HG02938 (cell line): ENCODE measurements around the gene RNF168.
"Not testable (repeated sequence)": the region's sequence is repeated elsewhere in the genome, so short reads cannot be mapped to it uniquely, and the experiment has no call there.

Experiments
- ATAC-seq: cut with Tn5 transposase; IDR thresholded peaks from one replicate; pipeline ENCODE4 v1.9.1; 2021; ENCODE audit warnings: mild to moderate bottlenecking, moderate library complexity; ENCODE audit not compliant: unreplicated experiment

The RNF168 gene

GRCh38 chr3:196517162-196517800 lies 13.7 kb upstream of the RNF168 start:
- ATAC-seq = no peak

DNA sequence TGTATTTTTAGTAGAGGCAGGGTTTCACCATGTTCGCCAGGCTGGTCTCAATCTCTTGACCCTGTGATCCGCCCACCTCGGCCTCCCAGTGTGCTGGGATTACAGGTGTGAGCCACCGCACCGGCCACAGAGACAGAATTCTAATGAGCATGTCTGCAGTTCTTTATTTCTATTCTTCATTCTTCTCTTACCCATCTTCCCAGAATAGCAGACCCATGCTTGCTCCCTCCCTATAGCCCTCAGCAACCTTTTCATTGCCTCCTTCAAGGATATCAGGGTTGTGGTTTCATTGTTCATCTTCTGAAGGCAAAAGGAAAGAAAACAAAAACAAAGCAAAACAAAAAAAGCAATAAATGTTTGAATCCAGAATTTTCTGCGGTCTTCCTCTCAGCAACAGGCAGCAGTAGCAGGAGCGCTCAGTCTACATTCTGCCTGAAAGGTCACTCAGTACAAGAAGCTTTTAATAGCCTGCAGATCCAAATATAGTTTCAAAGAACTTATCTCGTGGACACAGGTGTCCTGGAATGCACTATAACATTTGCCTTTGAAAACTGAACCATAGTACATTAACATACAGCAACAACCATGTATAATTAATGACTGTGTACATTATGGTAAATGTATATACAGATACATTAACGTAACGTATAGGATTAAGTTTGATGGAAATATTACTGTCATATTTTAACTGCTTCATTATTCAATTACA lies 11.5 kb upstream of the RNF168 start, which contains the start of gene SMCO1:
Gene SMCO1, minus strand, starts transcription at position 434 of the 709 bp plus-strand sequence. Its CDS starts 137 bp downstream, at position 297.
- no peak for ATAC-seq

GRCh38 chr3:196514350-196514716 lies 10.8 kb upstream of the RNF168 start:
- ATAC-seq = no peak

DNA sequence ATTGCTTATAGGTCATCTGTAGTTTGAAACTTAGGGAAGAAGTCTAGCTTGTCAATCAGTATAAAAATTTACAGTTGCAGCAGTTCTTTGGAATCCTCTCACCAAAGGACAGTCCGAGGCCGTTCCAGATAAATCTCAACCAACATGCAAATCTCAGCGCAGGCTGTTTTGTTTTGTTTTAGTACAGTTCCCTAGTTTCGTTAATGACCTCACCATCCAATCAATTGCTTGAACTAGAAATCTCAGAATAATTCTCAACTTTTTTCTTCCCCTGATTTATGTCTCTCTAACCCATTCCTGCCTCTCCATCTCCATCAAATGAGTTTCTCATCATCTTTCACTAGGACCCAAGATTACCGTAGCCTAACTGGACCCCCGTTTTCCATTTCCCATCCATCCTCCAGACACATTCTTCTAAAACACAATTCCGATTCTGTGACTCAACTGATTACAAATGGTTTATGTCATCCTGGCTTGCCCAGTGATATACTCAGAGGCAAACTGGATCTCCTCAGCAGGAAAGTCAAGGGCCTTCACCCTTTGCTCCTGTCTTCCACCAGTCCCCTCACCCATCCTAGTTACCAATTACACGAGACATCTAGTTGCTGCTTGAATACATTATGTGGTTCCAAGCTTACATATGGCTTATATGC lies 10.3 kb upstream of the RNF168 start:
- ATAC-seq = no peak

DNA sequence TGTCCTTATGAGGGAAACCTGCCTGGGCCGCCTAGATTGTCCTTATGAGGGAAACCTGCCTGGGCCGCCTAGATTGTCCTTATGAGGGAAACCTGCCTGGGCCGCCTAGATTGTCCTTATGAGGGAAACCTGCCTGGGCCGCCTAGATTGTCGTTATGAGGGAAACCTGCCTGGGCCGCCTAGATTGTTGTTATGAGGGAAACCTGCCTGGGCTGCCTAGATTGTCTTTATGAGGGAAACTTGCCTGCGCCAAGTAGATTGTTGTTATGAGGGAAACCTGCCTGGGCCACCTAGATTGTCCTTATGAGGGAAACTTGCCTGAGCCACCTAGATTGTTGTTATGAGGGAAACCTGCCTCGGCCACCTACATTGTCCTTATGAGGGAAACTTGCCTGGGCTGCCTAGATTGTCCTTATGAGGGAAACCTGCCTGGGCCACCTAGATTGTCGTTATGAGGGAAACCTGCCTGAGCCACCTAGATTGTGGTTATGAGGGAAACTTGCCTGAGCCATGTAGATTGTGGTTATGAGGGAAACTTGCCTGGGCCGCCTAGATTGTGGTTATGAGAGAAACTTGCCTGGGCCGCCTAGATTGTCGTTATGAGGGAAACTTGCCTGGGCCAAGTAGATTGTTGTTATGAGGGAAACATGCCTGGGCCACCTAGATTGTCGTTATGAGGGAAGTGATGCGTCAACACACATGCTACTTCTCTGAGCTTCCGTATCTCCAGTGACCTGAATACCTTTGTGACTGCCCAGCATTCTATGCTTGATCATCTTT lies 8.3 kb upstream of the RNF168 start:
- ATAC-seq = not testable (repeated sequence)

GRCh38 chr3:196511108-196511507 lies 7.5 kb upstream of the RNF168 start:
- ATAC-seq = not testable (repeated sequence)

DNA sequence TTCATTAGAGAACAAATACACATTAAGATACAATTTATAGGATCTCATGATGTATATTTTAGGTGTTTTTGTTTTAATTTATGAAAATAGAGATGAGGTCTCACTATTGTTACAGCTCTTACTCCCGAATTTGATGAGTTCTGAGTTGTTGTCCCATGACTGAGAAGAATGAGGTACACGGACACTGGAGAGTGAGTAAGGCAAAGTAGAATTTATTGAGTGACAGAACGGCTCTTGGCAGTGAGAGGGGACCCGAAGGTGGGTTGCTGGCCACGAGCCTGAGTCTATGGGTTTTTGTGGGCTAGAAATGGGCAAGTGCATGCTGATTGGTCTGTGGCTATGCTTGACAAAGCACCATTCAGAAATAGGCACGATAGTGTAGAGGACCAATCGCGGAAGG lies 3.1 kb upstream of the RNF168 start:
- no peak for ATAC-seq

DNA sequence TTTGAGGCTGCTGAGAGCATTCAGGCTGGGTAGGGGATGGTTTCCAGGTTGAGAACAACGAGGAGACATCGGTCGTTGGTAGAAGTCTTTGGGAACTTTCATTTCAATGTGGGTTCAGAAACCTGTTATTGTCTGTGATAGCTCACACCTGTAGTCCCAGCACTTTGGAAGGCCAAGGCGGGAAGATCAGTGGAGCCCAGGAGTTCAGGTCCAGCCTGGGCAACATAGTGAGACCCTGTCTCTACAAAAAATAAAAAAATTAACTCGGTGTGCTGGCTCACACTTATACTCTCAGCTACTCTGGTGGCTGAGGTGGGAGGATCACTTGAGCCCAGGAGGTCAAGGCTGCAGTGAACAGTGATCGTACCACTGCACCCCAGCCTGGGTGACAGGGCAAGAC lies 988 bp upstream of the RNF168 start:
- ATAC-seq = no peak

DNA sequence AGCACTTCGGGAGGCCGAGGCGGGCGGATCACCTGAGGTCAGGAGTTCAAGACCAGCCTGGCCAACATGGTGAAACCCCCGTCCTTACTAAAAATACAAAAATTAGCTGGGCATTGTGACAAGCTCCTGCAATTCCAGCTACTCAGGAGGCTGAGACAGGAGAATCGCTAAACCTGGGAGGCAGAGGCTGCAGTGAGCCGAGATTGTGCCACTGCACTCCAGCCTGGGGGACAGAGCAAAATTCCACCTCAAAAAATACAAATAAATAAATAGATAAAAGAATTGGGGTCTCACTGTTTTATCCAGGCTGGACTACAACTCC lies 470 bp upstream of the RNF168 start:
- not testable (repeated sequence) for ATAC-seq

- peak; percentile 11 for ATAC-seq
These were observed 783 bp downstream of the RNF168 start for GRCh38 chr3:196502775-196503195.

- ATAC-seq = no peak
These were observed 2.1 kb downstream of the RNF168 start for GRCh38 chr3:196501316-196502044.

GRCh38 chr3:196499807-196500524 lies 3.6 kb downstream of the RNF168 start:
- ATAC-seq = no peak

DNA sequence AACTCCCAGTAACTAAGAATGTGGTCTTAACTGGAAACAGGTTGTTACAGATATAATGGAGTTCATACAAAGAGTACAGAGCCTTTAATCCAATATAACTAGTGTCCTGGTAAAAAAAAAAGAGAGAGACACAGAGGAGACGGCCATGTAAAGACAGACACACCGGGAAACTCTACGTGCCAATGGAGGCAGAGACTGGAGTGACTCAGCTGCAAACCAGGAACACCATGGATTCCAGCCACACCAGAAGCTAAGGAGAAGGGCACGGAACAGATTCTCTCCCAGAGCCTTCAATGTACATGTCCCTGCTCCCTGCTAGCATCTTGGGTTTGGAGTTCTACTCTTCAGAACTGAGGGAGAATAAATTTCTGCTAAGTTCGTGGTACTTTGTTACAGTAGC lies 4.5 kb downstream of the RNF168 start:
- no peak for ATAC-seq

DNA sequence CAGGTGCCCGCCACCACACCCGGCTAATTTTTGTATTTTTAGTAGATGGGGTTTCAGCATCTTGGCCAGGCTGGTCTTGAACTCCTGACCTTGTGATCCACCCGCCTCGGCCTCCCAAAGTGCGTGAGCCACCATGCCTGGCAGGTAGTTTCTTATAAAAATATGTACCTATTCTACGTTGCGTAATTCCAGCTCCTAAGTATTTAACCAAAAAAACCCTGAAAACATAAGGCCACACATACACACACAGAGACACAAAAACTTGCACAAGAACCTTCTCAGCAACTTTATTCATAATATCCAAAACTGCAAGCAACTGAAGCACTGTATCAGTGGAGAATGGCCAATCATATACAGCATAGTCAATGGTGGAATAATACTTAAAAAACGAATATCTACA lies 5.3 kb downstream of the RNF168 start:
- no peak for ATAC-seq

- no peak for ATAC-seq
These were observed 7.4 kb downstream of the RNF168 start for GRCh38 chr3:196496183-196496582.

GRCh38 chr3:196493292-196493691 lies 10.3 kb downstream of the RNF168 start:
- ATAC-seq = no peak

- ATAC-seq = no peak
These were observed 11.5 kb downstream of the RNF168 start for GRCh38 chr3:196492080-196492479.

- no peak for ATAC-seq
These were observed 13.8 kb downstream of the RNF168 start for GRCh38 chr3:196489747-196490146.

DNA sequence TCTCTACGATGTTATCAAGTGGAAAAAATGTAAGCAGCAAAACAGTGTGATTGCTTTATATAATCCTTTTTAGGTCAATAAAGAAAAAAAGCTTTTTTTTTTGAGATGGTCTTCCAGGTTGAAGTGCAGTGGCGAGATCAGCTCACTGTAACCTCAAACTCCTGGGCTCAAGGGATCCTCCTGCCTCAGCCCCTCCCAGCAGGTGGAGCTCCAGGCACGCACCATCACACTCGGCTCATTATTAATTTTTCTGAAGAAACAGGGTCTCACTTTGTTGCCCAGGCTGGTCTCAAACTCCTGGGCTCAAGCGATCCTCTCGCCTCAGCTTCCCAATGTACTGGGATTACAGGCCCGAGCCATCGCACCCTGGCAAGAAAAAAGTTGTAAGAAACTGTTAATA lies 17.3 kb downstream of the RNF168 start:
- no peak for ATAC-seq

DNA sequence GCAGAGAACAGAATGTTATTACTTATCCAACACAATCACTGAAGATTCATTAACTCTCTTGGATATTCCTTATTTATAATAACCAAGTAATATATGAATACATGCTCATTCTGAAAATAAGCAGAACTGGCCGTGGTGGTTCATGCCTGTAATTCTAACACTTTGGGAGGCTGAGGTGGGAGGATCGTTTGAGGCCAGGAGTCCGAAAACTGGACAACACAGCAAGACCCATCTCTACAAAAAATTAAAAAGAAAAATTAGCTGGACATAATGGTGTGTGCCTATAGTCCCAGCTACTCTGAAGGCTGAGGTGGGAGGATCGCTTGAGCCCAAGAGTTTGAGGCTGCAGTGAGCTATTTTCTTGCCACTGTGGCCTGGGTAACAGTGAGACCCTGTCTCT lies 25.9 kb downstream of the RNF168 start:
- ATAC-seq = no peak
